ENCODE data around the gene CENPO.

Gene CENPO

GRCh38 chr2:24774373-24774772 lies 18.9 kb upstream of the CENPO start:
- no peaks in the 10 kb centered on the region for H3K27me3 ChIP-seq (replicated peaks)
- no peak for TF ChIP-seq CTCF (IDR thresholded peaks at IDR 0.05; ENCODE audit: low read depth, low read length, missing control alignments)
- H3K27ac ChIP-seq: no peak overlapping the region
- DNase-seq: no peak
- no peaks in the 10 kb centered on the region for H3K36me3 ChIP-seq (replicated peaks)
- in situ Hi-C loops (cut with HindIII; ENCODE audit: low pct_ligation_motif_present, low sequenced_read_pairs): no loop called here
- no peak overlapping the region for H3K4me3 ChIP-seq (ENCODE audit: low read depth, low read length)

- H3K27me3 ChIP-seq (replicated peaks): no peaks in the 10 kb centered on the region
- no peak overlapping the region for H3K27ac ChIP-seq
- TF ChIP-seq CTCF (IDR thresholded peaks at IDR 0.05; ENCODE audit: low read depth, low read length, missing control alignments): no peak
- in situ Hi-C loops (cut with HindIII; ENCODE audit: low pct_ligation_motif_present, low sequenced_read_pairs): no loop called here
- no peak overlapping the region for H3K4me3 ChIP-seq (ENCODE audit: low read depth, low read length)
- no peaks in the 10 kb centered on the region for H3K36me3 ChIP-seq (replicated peaks)
- no peak for DNase-seq
Measured at GRCh38 chr2:24779116-24779515, 14.1 kb upstream of the CENPO start.

- no peak overlapping the region for H3K4me3 ChIP-seq (ENCODE audit: low read depth, low read length)
- no peaks in the 10 kb centered on the region for H3K27me3 ChIP-seq (replicated peaks)
- TF ChIP-seq CTCF (IDR thresholded peaks at IDR 0.05; ENCODE audit: low read depth, low read length, missing control alignments): no peak
- in situ Hi-C loops (cut with HindIII; ENCODE audit: low pct_ligation_motif_present, low sequenced_read_pairs): no loop called here
- no peak overlapping the region for H3K27ac ChIP-seq
- no peaks in the 10 kb centered on the region for H3K36me3 ChIP-seq (replicated peaks)
- no peak for DNase-seq
Measured at GRCh38 chr2:24783641-24784040, 9.6 kb upstream of the CENPO start.

GRCh38 chr2:24785671-24786321 lies 7.4 kb upstream of the CENPO start:
- no peak overlapping the region for H3K4me3 ChIP-seq (ENCODE audit: low read depth, low read length)
- no peaks in the 10 kb centered on the region for H3K27me3 ChIP-seq (replicated peaks)
- no peak overlapping the region for H3K27ac ChIP-seq
- TF ChIP-seq CTCF (IDR thresholded peaks at IDR 0.05; ENCODE audit: low read depth, low read length, missing control alignments): no peak
- in situ Hi-C loops (cut with HindIII; ENCODE audit: low pct_ligation_motif_present, low sequenced_read_pairs): no loop called here
- DNase-seq: no peak
- no peaks in the 10 kb centered on the region for H3K36me3 ChIP-seq (replicated peaks)

GRCh38 chr2:24787532-24787931 lies 5.7 kb upstream of the CENPO start:
- no peak for DNase-seq
- Histone ChIP-seq H3K4me3 (ENCODE audit: low read depth, low read length) (no peak overlapping the region), H3K36me3 (replicated peaks) (no peaks in the 10 kb centered on the region), H3K27ac (no peak overlapping the region), H3K27me3 (replicated peaks) (no peaks in the 10 kb centered on the region)
- in situ Hi-C loops (cut with HindIII; ENCODE audit: low pct_ligation_motif_present, low sequenced_read_pairs): no loop called here
- TF ChIP-seq CTCF (IDR thresholded peaks at IDR 0.05; ENCODE audit: low read depth, low read length, missing control alignments): no peak

- TF ChIP-seq CTCF (IDR thresholded peaks at IDR 0.05; ENCODE audit: low read depth, low read length, missing control alignments): no peak
- no peak overlapping the region for H3K4me3 ChIP-seq (ENCODE audit: low read depth, low read length)
- no peaks in the 10 kb centered on the region for H3K36me3 ChIP-seq (replicated peaks)
- DNase-seq: no peak
- no peak overlapping the region for H3K27ac ChIP-seq
- no peaks in the 10 kb centered on the region for H3K27me3 ChIP-seq (replicated peaks)
- in situ Hi-C loops (cut with HindIII; ENCODE audit: low pct_ligation_motif_present, low sequenced_read_pairs): no loop called here
Measured at GRCh38 chr2:24788816-24789215, 4.4 kb upstream of the CENPO start.

All from brain microvascular endothelial cell (primary cell).